ENCODE data around the gene OR6C65.

OR6C65 gene

DNA sequence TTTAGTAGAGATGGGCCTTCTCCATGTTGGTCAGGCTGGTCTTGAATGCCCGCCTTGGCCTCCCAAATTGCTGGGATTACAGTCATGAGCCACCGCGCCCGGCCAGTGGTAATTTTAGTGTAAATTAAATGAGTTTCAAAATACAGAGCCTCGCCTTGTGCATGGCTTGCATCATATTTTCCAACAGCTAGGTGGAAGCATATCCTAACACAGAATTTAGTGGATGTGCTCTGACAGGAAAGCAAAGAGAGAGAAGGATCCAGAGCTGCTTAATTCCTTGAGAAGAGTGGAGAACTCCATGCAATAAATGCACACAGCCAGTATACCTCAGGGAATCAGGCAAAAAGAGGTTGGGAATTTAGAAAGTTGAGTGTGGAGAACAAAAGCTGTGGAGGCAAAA lies 46.0 kb downstream of the OR6C65 start:
- DNase-seq (ENCODE audit: low read depth), result no peak

DNA sequence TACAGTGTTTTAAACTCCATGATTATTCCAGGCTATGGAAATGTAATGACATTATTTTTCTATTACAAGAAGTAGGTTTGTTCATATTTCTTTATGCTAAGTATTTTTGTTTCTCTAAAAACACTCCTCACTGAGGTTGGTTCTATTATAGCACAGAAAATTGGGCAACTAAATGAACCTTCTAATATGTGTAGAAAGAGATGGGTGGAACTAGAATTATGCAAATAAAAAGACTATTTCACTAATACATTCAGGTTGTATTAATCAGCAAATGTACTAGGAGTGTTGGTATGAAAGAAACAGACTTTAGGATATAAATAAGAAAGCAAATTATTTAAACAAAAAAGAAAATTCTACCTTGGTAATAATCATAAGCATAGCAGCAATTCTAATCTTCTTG lies 48.5 kb downstream of the OR6C65 start:
- DNase-seq (ENCODE audit: low read depth), result no peak

Measured in ELR (cell line).